Measurements from ENCODE around the gene ENOPH1.
"Not testable (repeated sequence)": the region's sequence is repeated elsewhere in the genome, so short reads cannot be mapped to it uniquely, and the experiment has no call there.

The ENOPH1 gene

DNA sequence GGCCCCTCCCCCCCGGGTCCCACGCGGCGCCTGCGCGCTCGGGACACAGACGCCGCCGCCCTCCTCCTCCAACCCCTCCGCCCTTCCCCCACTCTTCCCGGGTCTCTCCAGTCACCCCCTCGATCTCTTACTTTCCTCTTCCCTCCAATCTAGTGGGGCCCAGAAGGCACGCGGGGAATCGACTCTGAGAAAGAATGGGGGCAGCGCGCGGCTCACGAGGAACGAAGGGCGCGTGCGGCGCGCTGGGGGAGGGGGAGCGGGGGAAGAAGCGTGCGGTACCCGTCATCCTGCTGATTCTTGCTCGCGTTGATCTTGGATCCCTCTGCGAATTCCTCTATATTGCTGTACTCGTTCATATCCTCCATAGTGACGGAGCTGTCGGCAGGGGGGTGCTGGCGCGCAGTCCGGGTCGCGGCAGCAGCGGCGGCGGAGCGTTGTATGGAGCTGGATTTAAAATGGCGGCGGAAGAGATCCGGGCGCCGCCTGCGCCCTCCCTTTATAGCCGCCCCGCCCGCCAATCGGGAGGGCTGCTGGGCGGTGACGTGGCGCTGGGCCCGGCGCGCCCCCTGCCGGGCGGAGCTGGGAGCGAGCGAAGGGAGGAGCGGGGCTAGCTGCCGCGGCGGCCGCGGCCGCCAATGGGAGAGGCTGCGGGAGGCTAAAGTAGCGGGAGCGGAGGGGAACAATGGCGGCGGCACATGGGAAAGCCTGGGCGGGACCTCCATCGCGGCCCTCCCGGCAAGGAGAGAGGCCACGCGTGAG is 1.2 kb upstream of the ENOPH1 start:
- peak; percentile 89 for DNase-seq

DNA sequence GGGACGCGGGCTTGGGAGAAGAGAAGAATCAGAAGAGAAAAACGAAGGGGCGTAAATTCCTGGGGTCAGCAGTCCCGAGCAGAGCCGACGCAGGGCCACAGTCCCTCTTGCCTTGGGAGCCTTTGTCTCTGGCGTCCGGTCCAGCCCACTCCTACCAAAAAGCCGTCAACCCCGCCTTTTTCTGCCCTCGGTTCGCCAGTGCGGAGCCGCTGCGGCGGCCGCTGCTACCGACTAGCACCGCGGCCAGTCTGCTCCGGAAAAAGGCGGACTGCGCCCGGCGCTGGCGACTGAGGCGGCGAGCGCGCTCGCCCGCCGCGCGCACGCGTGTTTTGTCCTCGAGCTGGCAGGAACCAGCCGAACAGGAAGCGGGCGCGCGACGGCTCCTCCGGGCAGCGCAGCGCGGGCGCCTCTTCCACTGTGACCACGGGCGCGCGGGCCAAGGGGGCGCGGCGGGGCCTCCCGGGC is 630 bp upstream of the ENOPH1 start:
- peak; percentile 63 for DNase-seq

DNA sequence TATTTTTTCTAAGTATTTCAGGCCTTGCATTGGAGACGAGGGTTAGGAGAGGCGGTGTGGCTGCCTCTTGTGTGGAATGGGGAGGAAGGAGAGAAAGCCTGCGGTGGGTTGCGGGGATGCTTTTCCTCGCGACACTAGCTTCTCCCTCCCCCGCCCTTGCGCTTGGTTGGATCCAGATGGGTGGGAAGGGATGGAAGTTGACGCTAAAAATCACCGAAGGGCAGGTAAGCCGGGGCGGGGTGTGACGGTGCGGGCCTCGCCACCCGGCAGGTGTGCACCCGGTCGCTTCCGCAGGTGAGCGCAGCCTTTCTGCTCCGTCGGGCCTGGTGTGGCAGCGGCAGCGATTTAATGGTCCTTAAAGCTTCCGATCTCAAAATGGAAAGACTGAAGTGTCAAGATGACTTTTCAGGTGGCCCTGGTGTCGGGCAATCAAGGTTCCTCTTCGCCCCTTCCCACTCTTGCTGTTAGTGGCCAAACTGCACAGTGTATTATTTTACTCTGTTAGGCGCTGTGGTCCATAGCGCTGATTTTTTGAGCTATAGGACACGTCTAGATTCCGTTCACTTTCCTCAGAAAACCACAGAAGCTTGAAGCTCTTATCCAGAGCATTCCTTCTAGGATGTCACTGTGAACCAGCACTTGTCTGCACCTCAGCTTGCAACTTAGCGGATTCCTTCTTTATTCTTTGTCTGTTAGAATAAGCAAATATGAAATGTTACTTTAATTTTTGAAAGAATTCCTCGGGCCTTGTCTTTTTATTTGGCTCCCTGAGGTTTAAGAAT is 765 bp downstream of the ENOPH1 start:
- peak; percentile 54 for DNase-seq

DNA sequence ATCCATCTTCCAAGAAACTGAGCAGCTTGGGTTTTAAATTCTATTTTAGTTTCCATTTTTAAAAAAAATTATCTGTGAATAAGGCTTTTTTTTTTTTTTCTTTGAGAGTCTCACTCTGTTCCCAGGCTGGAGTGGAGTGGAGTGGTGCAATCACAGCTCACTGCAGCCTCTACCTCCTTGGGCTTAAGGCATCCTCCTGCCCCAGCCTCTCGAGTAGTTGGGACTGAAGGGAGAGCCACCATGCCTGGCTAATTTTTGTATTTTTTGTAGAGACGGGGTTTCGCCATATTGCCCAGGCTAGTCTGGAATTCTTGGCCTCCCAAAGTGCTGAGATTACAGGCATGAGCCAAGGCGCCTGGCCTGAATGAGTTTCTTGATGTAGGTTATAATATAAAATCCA is 1.4 kb downstream of the ENOPH1 start:
- no peak for DNase-seq

DNA sequence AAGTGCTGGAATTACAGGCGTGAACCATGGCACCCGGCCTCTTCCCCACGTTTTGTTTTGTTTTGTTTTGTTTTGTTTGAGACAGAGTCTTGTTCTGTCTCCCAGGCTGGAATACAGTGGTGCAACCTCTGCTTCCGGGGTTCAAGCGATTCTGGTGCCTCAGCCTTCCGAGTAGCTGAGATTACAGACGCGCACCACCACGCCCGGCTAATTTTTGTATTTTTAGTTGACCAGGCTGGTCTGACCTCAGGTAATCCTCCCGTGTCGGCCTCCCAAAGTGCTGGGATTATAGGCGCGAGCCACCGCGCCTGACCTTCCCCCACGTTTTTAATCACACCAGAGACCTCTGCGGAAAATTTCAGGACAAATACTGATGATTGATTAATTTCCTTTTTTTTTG is 2.2 kb downstream of the ENOPH1 start:
- no peak for DNase-seq

DNA sequence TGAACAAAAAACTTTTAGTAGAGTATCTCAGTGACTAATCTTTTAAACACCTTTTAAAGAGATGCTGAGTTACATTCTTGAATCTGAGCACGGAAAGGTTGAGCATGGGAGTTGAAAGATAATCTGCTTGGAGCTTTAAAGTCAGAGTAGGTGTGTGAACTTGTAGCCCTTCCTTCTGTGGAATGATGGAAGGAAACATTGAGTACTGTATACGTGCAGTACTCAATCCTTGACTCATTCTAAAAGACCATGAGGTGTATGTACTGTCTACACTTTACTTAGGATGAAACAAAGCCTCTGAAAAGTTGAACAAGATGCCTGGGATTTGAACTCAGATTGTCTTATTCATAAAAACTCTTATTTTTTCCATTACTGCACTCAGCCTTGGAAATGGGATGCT is 3.4 kb downstream of the ENOPH1 start:
- DNase-seq, result no peak

DNA sequence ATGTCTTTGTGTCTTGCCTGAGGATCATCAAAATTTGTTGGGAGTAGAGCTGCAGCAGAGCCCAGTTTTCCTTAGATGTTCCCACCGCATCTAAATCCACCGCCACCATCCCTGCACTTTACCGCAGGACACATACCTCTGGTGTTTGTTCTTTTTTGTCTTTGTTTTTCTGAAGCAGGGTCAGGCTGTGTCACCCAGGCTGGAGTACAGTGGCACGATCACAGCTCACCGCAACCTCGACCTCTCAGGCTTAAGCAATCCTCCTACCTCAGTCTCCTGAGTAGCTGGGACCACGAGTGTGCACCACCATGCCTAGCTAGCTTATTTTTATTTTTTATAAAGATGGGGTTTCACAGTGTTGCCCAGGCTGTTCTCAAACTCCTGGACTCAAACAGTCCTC is 4.6 kb downstream of the ENOPH1 start:
- DNase-seq, result no peak

DNA sequence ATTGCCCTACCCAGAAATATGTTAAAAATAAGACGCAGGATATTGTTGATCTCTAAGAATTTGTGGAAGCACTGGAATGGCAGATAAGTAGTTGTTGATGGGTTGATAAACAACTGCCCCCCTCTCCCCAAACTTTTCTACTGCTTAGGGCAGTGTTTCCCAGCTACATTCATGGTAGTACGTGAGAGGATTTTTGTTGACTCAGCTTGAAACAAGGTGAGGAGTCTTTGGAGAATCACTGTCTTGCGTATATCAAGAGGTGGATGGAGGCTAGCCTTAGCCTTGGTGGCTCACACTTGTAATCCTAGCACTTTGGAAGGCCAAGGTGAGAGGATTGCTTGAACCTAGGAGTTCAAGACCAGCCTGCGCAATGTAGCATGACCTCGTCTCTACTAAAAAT is 5.7 kb downstream of the ENOPH1 start:
- no peak for DNase-seq

DNA sequence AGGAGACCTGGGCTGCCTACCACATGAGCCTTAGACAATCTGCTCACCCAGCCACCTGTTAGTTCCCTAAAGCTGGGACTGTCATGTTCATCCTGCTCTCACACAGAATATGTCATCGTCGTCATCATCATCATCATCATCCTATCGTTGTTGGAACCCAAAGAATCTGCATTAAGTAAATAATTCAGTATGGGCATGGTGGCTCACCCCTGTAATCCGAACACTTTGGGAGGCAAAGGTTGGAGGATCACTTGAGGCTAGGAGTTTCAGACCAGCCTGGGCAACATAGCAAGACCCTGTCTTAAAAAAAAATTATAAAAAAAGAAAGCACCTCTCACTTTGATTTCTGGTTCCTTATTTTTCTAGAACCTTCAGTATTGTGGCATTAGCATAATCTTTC is 6.4 kb downstream of the ENOPH1 start:
- no peak for DNase-seq

DNA sequence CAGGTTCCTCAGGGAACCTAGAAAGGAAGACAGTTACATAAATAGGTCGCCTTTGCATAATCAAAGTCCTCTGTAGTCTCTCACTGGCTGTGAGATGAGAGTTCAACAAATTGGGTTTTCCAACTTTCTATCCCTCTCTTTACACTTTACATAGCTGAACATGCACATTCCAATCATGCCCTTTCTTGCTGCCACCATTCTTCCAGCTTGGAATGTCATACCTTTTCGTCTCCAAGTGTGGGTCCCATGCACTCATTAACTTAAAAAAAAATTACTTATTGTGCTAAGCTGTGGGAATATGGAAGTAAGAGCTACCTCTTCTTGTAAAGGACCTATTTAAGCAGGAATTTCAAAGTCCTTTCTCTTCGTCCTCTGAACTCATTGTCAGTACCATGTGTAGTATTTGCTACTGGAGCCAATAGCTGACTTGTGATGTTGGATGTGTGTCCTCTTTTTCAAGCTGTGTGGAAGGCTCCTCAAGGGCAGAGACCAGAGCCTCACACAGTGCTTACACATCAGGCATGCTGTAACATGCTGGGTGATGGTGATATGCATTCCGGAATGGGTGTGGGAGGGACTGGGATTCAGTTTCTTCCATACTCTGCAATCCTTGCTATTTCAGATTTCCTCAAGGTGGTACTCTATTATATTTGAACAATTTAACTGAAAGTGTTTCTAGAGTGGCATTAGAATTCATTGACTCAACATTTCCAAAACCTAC is 7.1 kb downstream of the ENOPH1 start:
- no peak for DNase-seq

DNA sequence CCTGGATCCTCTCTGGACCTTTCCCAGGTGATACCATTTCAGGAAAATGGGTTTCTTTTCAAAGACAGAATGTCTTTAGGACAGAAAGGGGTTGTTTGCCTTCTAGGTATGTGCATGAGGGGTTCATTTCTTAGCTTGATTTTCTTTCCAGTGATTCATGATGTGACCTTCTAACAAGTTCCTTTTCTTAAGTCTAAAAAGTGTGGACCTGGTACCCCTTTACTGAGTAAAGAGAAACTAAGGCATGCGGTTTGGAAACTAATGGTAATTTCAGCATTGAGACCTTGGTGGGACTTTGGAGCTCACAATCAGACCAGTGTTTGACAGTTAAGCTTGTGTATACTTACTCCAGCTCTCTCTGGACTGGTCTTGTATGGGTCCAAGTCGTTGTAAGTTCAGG is 8.7 kb downstream of the ENOPH1 start:
- DNase-seq, result no peak

DNA sequence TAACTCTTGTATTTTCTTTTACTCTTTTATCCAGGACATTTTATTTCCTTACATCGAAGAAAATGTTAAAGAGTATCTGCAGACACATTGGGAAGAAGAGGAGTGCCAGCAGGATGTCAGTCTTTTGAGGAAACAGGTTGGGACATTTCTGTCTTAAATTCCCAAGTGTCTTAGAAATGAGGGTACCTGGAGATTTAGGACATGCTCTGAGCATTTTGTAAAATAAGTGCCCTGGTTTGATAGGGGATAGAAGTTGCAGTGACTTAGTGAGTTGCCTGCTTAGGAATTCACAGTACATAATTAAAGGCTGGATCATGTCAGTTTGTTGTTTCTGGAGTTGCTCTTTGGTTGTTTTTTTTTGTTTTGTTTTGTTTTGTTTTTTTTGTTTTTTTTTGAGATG is 17.5 kb downstream of the ENOPH1 start:
- DNase-seq, result no peak

DNA sequence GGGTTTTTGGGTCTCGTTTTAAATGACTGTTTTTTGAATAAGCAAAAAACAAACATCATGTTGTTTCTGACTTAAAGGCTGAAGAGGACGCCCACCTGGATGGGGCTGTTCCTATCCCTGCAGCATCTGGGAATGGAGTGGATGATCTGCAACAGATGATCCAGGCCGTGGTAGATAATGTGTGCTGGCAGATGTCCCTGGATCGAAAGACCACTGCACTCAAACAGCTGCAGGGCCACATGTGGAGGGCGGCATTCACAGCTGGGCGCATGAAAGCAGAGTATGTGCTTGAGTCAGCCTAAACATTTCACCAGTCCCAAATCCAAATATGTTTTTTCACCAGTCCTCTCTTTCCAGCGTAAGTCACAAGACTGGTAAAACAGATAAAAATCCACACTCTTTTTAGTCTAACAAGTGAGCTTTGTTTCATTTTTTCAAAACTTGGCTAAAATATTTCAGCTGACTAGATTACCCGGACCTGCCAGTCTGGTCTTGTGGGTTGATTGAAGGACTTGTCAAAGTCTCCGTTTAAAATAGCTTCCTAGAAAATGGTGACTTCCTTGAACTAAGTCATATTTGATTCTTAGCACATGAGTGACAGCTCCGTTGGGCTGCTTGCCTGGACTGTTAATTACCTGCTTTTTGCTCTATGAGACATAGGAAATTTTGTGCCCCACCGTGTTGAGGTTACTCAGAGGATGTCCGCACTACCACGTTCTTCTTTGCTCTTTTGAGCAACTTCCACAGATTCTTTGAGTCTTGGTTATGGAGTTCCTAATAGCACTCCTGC is 20.8 kb downstream of the ENOPH1 start:
- no peak for DNase-seq

DNA sequence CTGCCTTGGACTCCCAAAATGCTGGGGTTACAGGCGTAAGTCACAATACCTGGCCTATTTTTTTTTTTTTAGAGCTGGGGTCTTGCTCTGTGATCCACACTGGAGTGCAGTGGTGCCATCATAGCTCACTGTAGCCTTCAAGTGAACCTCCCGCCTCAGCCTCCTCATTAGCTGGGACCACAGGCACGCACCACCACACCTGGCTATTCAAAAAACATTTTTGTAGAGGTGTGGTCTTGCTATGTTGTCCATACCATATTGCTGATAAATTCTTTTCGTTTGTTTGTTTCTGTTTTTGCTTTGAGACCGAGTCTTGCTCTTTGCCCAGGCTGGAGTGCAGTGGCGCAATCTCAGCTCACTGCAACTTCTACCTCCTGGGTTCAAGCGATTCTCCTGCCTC is 21.6 kb downstream of the ENOPH1 start:
- no peak for DNase-seq

DNA sequence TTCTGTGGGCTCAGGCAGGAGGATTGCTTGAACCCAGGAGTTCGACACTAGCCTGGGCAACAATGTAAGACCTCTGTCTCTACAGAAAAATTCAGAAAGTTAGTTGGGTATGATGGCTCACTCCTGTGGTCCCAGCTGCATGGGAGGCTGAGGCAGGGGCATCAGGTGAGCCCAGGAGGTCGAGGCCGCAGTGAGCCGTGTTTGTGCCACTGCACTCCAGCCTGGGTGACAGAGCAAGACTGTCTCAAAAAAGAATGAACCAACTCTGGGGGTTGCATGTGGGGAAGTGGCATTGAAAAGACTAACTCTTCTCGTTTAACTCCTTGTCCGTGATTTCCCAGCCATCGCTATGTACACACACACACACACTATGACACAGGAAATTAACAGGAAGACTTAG is 26.9 kb downstream of the ENOPH1 start:
- no peak for DNase-seq

DNA sequence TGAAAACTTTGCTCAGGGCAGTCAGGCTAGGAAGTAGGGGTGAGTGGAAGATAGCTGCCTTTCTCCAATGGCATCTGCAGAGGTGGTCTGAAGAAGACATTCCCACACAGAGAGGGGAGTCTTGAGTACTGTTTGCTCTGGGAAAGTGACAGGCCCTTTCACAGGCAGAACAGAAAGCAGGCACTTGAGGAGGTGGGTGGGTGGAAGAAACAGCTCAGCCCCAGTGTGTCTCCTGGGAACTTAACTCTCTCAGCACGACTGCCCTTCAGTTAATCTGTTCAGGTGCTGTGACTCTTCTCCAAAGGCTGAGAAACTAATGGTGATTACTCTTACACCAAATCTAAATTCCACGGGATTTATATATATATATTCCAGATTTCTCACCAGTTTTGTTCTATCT is 28.3 kb downstream of the ENOPH1 start:
- DNase-seq, result no peak

DNA sequence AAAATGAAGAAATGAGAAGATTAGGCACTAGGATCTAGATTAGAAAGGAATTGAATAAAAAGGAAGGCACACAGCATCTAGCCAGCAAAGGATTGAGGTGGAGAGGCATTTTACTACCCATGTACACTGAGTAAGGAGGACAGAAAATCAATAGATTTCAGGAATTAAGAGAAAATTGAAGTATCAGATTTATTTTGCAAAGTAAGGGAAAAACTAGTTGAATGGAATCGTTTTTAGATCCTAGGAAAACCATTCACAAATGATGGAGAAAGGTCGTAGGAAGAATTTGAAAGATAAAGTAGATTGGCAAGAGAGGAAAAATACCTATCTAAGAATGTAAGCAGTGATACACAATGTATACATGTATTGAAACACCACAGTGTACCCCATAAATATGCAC is 31.3 kb downstream of the ENOPH1 start:
- no peak for DNase-seq

DNA sequence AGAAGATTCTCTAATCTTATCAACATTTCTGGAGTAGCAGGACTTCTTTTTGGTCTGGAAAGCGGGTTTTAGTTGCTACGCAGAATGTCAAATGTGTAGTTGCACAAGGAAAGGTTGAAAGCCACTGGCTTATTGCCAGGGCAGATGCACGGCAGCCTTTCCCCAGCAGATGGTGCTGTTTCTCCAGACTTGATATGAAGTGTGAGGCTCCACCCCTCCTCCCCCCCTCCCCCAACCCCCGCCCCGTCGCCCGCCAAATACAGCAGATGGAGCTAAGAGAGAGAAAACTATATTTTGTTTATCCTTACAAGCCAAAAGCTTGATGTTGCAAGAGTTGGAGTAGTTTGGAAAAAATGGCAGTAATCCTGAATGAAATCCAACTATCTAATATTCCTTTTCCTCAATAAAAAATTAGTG is 32.0 kb downstream of the ENOPH1 start:
- DNase-seq, result peak; percentile 79

DNA sequence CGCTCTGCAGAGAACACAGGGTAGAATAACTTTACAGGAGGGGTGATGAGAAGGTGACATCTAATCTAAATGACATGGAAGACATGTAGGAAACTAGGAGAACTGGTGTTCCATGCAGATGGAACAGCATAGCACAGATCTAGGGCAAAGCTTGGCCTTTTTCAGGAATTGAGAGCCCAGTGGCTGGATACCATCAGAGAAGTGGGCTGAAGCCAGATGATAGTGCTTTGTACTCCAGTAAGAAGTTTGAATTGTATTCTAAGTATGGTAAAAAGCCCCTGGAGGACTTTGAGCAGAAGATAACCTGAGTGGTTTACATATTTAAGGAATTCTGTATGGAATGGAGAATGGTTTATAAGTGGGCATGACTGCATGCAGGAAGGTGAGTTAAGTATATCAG is 32.8 kb downstream of the ENOPH1 start:
- DNase-seq, result no peak

DNA sequence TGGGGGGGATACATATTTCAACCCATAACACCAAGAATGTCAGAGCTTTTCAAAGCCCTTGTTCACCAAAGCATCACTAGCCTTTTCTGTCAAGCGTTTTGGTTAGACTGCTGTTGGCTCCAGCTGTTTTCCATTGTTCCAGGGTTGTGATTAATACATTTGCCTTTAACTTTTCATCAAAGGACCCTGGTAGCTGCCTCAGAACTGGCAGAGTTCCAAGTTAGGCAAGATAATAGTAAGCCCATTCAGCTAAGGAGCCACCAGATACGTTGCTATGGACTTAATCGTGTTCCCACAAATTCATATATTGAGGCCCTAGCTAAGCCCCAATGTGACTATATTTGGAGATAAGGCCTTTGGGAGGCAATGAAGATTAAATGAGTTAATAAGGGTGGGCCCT is 37.1 kb downstream of the ENOPH1 start:
- no peak for DNase-seq

DNA sequence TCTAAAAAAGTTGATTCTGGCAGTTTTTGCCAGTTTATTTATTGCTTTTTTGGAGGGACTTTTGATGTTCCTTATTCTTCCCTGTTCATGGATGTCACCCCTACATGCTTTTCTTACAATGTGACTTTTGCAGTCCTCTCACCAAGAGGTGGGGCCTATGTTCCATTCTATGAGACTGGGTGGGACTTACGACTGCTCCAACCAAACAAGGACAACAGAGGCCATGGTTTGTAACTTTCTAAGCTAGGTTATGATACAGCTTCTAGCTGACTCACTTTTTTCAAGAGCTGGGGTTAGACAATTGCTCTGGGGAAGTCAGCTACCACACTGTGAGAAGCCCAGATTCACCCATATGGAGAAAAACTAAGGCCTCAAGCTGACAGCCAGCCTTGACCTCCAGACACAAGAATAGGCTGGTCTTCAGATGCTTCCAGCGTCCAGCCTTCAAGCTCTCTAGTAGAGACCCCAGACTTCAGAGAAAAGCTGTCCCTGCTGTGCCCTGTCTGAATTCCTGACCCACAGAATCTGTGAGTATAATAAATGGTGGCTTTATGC is 39.5 kb downstream of the ENOPH1 start:
- peak; percentile 33 for DNase-seq

DNA sequence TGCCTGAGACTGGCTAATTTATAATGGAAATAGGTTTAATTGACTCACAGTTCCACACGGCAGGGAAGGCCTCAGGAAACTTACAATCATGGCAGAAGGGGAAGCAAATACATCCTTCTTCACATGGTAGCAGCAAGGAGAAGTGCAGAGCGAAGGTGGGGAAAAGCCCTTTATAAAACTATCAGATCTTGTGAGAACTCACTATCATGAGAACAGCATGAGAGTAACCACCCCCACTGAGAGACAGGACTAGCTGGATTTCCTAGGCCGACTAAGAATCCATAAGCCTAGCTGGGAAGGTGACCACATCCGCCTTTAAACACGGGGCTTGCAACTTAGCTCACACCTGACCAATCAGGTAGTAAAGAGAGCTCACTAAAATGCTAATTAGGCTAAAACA is 42.7 kb downstream of the ENOPH1 start:
- DNase-seq, result not testable (repeated sequence)
